HEK293 (cell line): ENCODE data around the gene ITSN2.

Experiments
- CTCF ChIP-seq: fragments of 450-650 bp; formaldehyde crosslinking; IDR thresholded peaks from 2 replicates; pipeline ENCODE4 v1.5.1; 2016; ENCODE audit warnings: missing biosample characterization, missing genetic modification characterization
- ELK4 ChIP-seq: IDR thresholded peaks from 2 replicates; pipeline ENCODE4 v1.6.1; 2011; ENCODE audit warnings: mild to moderate bottlenecking, low read depth, low read length, borderline replicate concordance
- HOXA7 ChIP-seq: sonication (generic); formaldehyde crosslinking; IDR thresholded peaks from 2 replicates; pipeline ENCODE4 v1.8.1; 2022; ENCODE audit warnings: missing genetic modification reagents, borderline replicate concordance
- SP2 ChIP-seq: fragments of 450-650 bp; formaldehyde crosslinking; IDR thresholded peaks from 2 replicates; pipeline ENCODE4 v1.5.1; 2016; ENCODE audit warnings: missing biosample characterization, missing genetic modification characterization
- ZNF174 ChIP-seq: fragments of 450-650 bp; formaldehyde crosslinking; IDR thresholded peaks from 2 replicates; pipeline ENCODE4 v1.5.0; 2017; ENCODE audit warnings: missing biosample characterization, mild to moderate bottlenecking, missing genetic modification characterization
- ZNF639 ChIP-seq: fragments of 450-650 bp; formaldehyde crosslinking; IDR thresholded peaks from 2 replicates; pipeline ENCODE4 v1.5.1; 2016; ENCODE audit warnings: missing biosample characterization, missing genetic modification characterization

GRCh38 chr2:24403168-24403831 lies 43.0 kb upstream of the ITSN2 start:
- TF ChIP-seq HOXA7 (CRISPR knock-in tag), result no peak
- TF ChIP-seq CTCF (tag by site-specific recombination), result no peak
- no peak for TF ChIP-seq ZNF639 (tag by site-specific recombination)
- TF ChIP-seq SP2 (tag by site-specific recombination), result no peak
- TF ChIP-seq ZNF174, result no peak
- no peak for TF ChIP-seq ELK4
